ENCODE results near the gene RIMBP2. TPM values are rescaled to one million over a fixed set of nuclear protein-coding genes. Genes with fewer than 3 reads are reported as not detected.

Gene RIMBP2
- total and polyA plus RNA-seq, 3 experiments from 2014 or later, result not detected

GRCh38 chr12:130494736-130495135, 221.4 kb downstream of the RIMBP2 start:
- no peak for DNase-seq
- no peaks in the 10 kb centered on the region for H3K9me3 ChIP-seq (ENCODE audit: low read length)
- CTCF ChIA-PET, result no interaction called here

GRCh38 chr12:130493951-130494350, 222.1 kb downstream of the RIMBP2 start:
- peaks cover 0 to 7% of the 10 kb centered on the region in 2 donors for H3K27me3 Mint-ChIP-seq
- Histone ChIP-seq H3K27me3 (ENCODE audit: insufficient read depth, low read length, poor library complexity, severe bottlenecking) (no peaks in the 10 kb centered on the region), H3K27ac (ENCODE audit: low read depth, low read length) (no peak overlapping the region), H3K4me3 (ENCODE audit: low read length) (no peak overlapping the region), H3K4me1 (ENCODE audit: insufficient read depth, low read length) (no peaks in the 10 kb centered on the region), H3K9me3 (ENCODE audit: low read length) (no peaks in the 10 kb centered on the region), H3K36me3 (ENCODE audit: insufficient read depth, low read length) (no peaks in the 10 kb centered on the region)
- H3K27ac Mint-ChIP-seq, result no peak overlapping the region
- no peak overlapping the region for H3K4me3 Mint-ChIP-seq
- ChIA-PET POLR2A (no interaction called here), CTCF (no interaction called here)
- DNase-seq, result no peak
- H3K36me3 Mint-ChIP-seq, result no peaks in the 10 kb centered on the region
- H3K9me3 Mint-ChIP-seq, result peaks cover 0 to 9% (median 0%) of the 10 kb centered on the region in 5 donors
- no peaks in the 10 kb centered on the region for H3K4me1 Mint-ChIP-seq

More at GRCh38 chr12:130494736-130495135, 221.4 kb downstream of the RIMBP2 start:
- H3K4me3 Mint-ChIP-seq, result no peak overlapping the region
- no peaks in the 10 kb centered on the region for H3K36me3 ChIP-seq (ENCODE audit: insufficient read depth, low read length)
- H3K27me3 ChIP-seq (ENCODE audit: insufficient read depth, low read length, poor library complexity, severe bottlenecking), result no peaks in the 10 kb centered on the region
- peaks cover 0 to 9% (median 0%) of the 10 kb centered on the region in 5 donors for H3K9me3 Mint-ChIP-seq
- H3K4me1 Mint-ChIP-seq, result no peaks in the 10 kb centered on the region
- no peak overlapping the region for H3K27ac ChIP-seq (ENCODE audit: low read depth, low read length)
- peaks cover 2 to 7% of the 10 kb centered on the region in 2 donors for H3K27me3 Mint-ChIP-seq
- H3K27ac Mint-ChIP-seq, result no peak overlapping the region
- POLR2A ChIA-PET, result no interaction called here
- H3K4me3 ChIP-seq (ENCODE audit: low read length), result no peak overlapping the region
- H3K4me1 ChIP-seq (ENCODE audit: insufficient read depth, low read length), result no peaks in the 10 kb centered on the region
- H3K36me3 Mint-ChIP-seq, result no peaks in the 10 kb centered on the region

GRCh38 chr12:130491421-130492357, 224.4 kb downstream of the RIMBP2 start:
- H3K9me3 Mint-ChIP-seq, result peaks cover 0 to 4% (median 0%) of the 10 kb centered on the region in 5 donors
- no peaks in the 10 kb centered on the region for H3K4me1 Mint-ChIP-seq
- H3K27ac Mint-ChIP-seq, result no peak overlapping the region
- H3K36me3 Mint-ChIP-seq, result no peaks in the 10 kb centered on the region
- peaks cover 0 to 7% of the 10 kb centered on the region in 2 donors for H3K27me3 Mint-ChIP-seq
- Histone ChIP-seq H3K4me1 (ENCODE audit: insufficient read depth, low read length) (no peaks in the 10 kb centered on the region), H3K27ac (ENCODE audit: low read depth, low read length) (no peak overlapping the region), H3K27me3 (ENCODE audit: insufficient read depth, low read length, poor library complexity, severe bottlenecking) (no peaks in the 10 kb centered on the region), H3K4me3 (ENCODE audit: low read length) (no peak overlapping the region), H3K36me3 (ENCODE audit: insufficient read depth, low read length) (no peaks in the 10 kb centered on the region), H3K9me3 (ENCODE audit: low read length) (no peaks in the 10 kb centered on the region)
- no peak for DNase-seq
- POLR2A ChIA-PET, result no interaction called here
- CTCF ChIA-PET, result no interaction called here
- H3K4me3 Mint-ChIP-seq, result no peak overlapping the region

- POLR2A ChIA-PET, result no interaction called here
- peaks cover 0 to 7% of the 10 kb centered on the region in 2 donors for H3K27me3 Mint-ChIP-seq
- H3K4me1 Mint-ChIP-seq, result no peaks in the 10 kb centered on the region
These were observed 225.4 kb downstream of the RIMBP2 start for GRCh38 chr12:130490674-130491073.

GRCh38 chr12:130489293-130489692, 226.8 kb downstream of the RIMBP2 start:
- Mint-ChIP-seq H3K27ac (no peak overlapping the region), H3K4me1 (no peaks in the 10 kb centered on the region), H3K27me3 (no peaks in the 10 kb centered on the region), H3K9me3 (peaks cover 0 to 7% (median 0%) of the 10 kb centered on the region in 5 donors), H3K36me3 (no peaks in the 10 kb centered on the region), H3K4me3 (no peak overlapping the region)
- CTCF ChIA-PET, result no interaction called here
- Histone ChIP-seq H3K27me3 (ENCODE audit: insufficient read depth, low read length, poor library complexity, severe bottlenecking) (no peaks in the 10 kb centered on the region), H3K27ac (ENCODE audit: low read depth, low read length) (no peak overlapping the region), H3K9me3 (ENCODE audit: low read length) (no peaks in the 10 kb centered on the region), H3K4me1 (ENCODE audit: insufficient read depth, low read length) (no peaks in the 10 kb centered on the region), H3K4me3 (ENCODE audit: low read length) (no peak overlapping the region), H3K36me3 (ENCODE audit: insufficient read depth, low read length) (no peaks in the 10 kb centered on the region)
- no peak for DNase-seq
- POLR2A ChIA-PET, result no interaction called here

More at GRCh38 chr12:130490674-130491073, 225.4 kb downstream of the RIMBP2 start:
- no peaks in the 10 kb centered on the region for H3K36me3 ChIP-seq (ENCODE audit: insufficient read depth, low read length)
- H3K4me1 ChIP-seq (ENCODE audit: insufficient read depth, low read length), result no peaks in the 10 kb centered on the region
- Mint-ChIP-seq H3K36me3 (no peaks in the 10 kb centered on the region), H3K9me3 (peaks cover 0 to 2% (median 0%) of the 10 kb centered on the region in 5 donors), H3K4me3 (no peak overlapping the region), H3K27ac (no peak overlapping the region)
- DNase-seq, result no peak
- H3K4me3 ChIP-seq (ENCODE audit: low read length), result no peak overlapping the region
- H3K9me3 ChIP-seq (ENCODE audit: low read length), result no peaks in the 10 kb centered on the region
- H3K27ac ChIP-seq (ENCODE audit: low read depth, low read length), result no peak overlapping the region
- H3K27me3 ChIP-seq (ENCODE audit: insufficient read depth, low read length, poor library complexity, severe bottlenecking), result no peaks in the 10 kb centered on the region
- CTCF ChIA-PET, result no interaction called here

GRCh38 chr12:130488358-130488710, 227.8 kb downstream of the RIMBP2 start:
- CTCF ChIA-PET, result no interaction called here
- no peak for DNase-seq
- Mint-ChIP-seq H3K4me3 (no peak overlapping the region), H3K27me3 (no peaks in the 10 kb centered on the region), H3K4me1 (no peaks in the 10 kb centered on the region), H3K36me3 (no peaks in the 10 kb centered on the region), H3K27ac (no peak overlapping the region), H3K9me3 (peaks cover 0 to 7% (median 0%) of the 10 kb centered on the region in 5 donors)
- POLR2A ChIA-PET, result no interaction called here
- Histone ChIP-seq H3K4me1 (ENCODE audit: insufficient read depth, low read length) (no peaks in the 10 kb centered on the region), H3K4me3 (ENCODE audit: low read length) (no peak overlapping the region), H3K9me3 (ENCODE audit: low read length) (no peaks in the 10 kb centered on the region), H3K36me3 (ENCODE audit: insufficient read depth, low read length) (no peaks in the 10 kb centered on the region), H3K27me3 (ENCODE audit: insufficient read depth, low read length, poor library complexity, severe bottlenecking) (no peaks in the 10 kb centered on the region), H3K27ac (ENCODE audit: low read depth, low read length) (no peak overlapping the region)

GRCh38 chr12:130487636-130488357, 228.3 kb downstream of the RIMBP2 start:
- DNase-seq, result no peak
- Histone ChIP-seq H3K9me3 (ENCODE audit: low read length) (no peaks in the 10 kb centered on the region), H3K27me3 (ENCODE audit: insufficient read depth, low read length, poor library complexity, severe bottlenecking) (no peaks in the 10 kb centered on the region), H3K4me1 (ENCODE audit: insufficient read depth, low read length) (no peaks in the 10 kb centered on the region), H3K27ac (ENCODE audit: low read depth, low read length) (no peak overlapping the region), H3K4me3 (ENCODE audit: low read length) (no peak overlapping the region), H3K36me3 (ENCODE audit: insufficient read depth, low read length) (no peaks in the 10 kb centered on the region)
- Mint-ChIP-seq H3K9me3 (peaks cover 0 to 6% (median 0%) of the 10 kb centered on the region in 5 donors), H3K4me3 (no peak overlapping the region), H3K36me3 (no peaks in the 10 kb centered on the region), H3K27me3 (no peaks in the 10 kb centered on the region), H3K4me1 (no peaks in the 10 kb centered on the region), H3K27ac (no peak overlapping the region)
- ChIA-PET CTCF (no interaction called here), POLR2A (no interaction called here)

- ChIA-PET POLR2A (no interaction called here), CTCF (no interaction called here)
- H3K27me3 ChIP-seq (ENCODE audit: insufficient read depth, low read length, poor library complexity, severe bottlenecking), result no peaks in the 10 kb centered on the region
- no peaks in the 10 kb centered on the region for H3K4me1 Mint-ChIP-seq
- H3K4me3 ChIP-seq (ENCODE audit: low read length), result no peak overlapping the region
- DNase-seq, result no peak
- no peaks in the 10 kb centered on the region for H3K36me3 ChIP-seq (ENCODE audit: insufficient read depth, low read length)
- no peaks in the 10 kb centered on the region for H3K9me3 ChIP-seq (ENCODE audit: low read length)
- H3K36me3 Mint-ChIP-seq, result no peaks in the 10 kb centered on the region
- H3K9me3 Mint-ChIP-seq, result peaks cover 0 to 6% (median 0%) of the 10 kb centered on the region in 5 donors
- H3K27me3 Mint-ChIP-seq, result peaks cover 0 to 3% of the 10 kb centered on the region in 2 donors
- H3K4me3 Mint-ChIP-seq, result no peak overlapping the region
- no peak overlapping the region for H3K27ac ChIP-seq (ENCODE audit: low read depth, low read length)
- H3K4me1 ChIP-seq (ENCODE audit: insufficient read depth, low read length), result no peaks in the 10 kb centered on the region
- H3K27ac Mint-ChIP-seq, result no peak overlapping the region
These were observed 229.1 kb downstream of the RIMBP2 start for GRCh38 chr12:130486891-130487416.

Data from CD8-positive, alpha-beta memory T cell (primary cell).